Neutrophil (primary cell): ENCODE results near the gene CLSTN2.

ENCODE experiments used
- H3K27ac ChIP-seq: fragments of 200-600 bp; sonication (generic); 2 replicates; pipeline ENCODE4 v1.5.1; 2016; ENCODE audit warnings: mild to moderate bottlenecking, moderate library complexity
- H3K27me3 ChIP-seq: fragments of 200-600 bp; sonication (generic); 2 replicates; pipeline ENCODE4 v1.6.0; 2016; ENCODE audit warnings: mild to moderate bottlenecking
- H3K36me3 ChIP-seq: fragments of 200-600 bp; sonication (generic); 2 replicates; pipeline ENCODE4 v1.5.1; 2017
- H3K4me1 ChIP-seq, 2 experiments: fragments of 200-600 bp in 1 of 2; sonication (generic) in 1 of 2; 1 replicate in 1 of 2; 2 replicates in 1 of 2; pipeline versions ENCODE4 v1.5.1 to v1.6.1; 2013 to 2016; ENCODE audit warnings: low read depth in 1 of 2, low read length in 1 of 2, mild to moderate bottlenecking in 1 of 2, moderate library complexity in 1 of 2; ENCODE audit not compliant: control insufficient read depth in 1 of 2, insufficient read depth in 1 of 2
- H3K4me3 ChIP-seq, 2 experiments: fragments of 200-600 bp in 1 of 2; sonication (generic) in 1 of 2; 1 replicate in 1 of 2; 2 replicates in 1 of 2; pipeline ENCODE4 v1.5.1; 2013 to 2016; ENCODE audit warnings: low read depth in 1 of 2, low read length in 1 of 2, mild to moderate bottlenecking in 1 of 2, moderate library complexity in 1 of 2
- H3K9me3 ChIP-seq: fragments of 200-600 bp; sonication (generic); 2 replicates; pipeline ENCODE4 v1.5.1; 2016
- TF ChIP-seq, protein P1 (sequence below): fragments of 200-600 bp; sonication (generic); IDR thresholded peaks from 2 replicates; pipeline ENCODE4 v1.5.1; 2016; ENCODE audit warnings: antibody characterized with exemption

CLSTN2 gene

DNA sequence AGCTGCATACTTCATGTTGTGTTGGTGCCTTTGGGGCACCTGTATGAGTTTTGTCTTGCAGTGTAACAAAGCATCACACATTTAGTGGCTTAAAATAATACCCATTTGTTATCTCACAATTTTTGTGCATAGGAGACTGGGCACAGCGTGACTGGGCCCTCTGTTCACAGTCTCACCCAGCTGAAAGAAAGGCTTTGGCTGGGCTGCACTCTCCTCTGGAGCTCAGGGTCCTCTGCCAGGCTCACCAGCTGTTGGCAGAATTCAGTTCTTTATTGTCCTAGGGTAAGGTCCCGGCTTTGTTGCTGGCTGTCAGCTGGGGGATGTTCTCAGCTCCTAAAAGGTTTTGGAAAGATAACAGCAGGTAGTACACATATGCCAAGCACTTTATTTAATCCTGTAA lies 263.3 kb downstream of the CLSTN2 start:
- H3K27ac ChIP-seq: no peak overlapping the region
- H3K4me1 ChIP-seq: no peaks in the 10 kb centered on the region
- H3K9me3 ChIP-seq: no peaks in the 10 kb centered on the region
- H3K27me3 ChIP-seq: no peaks in the 10 kb centered on the region
- H3K36me3 ChIP-seq: no peaks in the 10 kb centered on the region
- TF ChIP-seq, protein P1, sequence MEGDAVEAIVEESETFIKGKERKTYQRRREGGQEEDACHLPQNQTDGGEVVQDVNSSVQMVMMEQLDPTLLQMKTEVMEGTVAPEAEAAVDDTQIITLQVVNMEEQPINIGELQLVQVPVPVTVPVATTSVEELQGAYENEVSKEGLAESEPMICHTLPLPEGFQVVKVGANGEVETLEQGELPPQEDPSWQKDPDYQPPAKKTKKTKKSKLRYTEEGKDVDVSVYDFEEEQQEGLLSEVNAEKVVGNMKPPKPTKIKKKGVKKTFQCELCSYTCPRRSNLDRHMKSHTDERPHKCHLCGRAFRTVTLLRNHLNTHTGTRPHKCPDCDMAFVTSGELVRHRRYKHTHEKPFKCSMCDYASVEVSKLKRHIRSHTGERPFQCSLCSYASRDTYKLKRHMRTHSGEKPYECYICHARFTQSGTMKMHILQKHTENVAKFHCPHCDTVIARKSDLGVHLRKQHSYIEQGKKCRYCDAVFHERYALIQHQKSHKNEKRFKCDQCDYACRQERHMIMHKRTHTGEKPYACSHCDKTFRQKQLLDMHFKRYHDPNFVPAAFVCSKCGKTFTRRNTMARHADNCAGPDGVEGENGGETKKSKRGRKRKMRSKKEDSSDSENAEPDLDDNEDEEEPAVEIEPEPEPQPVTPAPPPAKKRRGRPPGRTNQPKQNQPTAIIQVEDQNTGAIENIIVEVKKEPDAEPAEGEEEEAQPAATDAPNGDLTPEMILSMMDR: no peak
- H3K4me3 ChIP-seq: no peak overlapping the region

DNA sequence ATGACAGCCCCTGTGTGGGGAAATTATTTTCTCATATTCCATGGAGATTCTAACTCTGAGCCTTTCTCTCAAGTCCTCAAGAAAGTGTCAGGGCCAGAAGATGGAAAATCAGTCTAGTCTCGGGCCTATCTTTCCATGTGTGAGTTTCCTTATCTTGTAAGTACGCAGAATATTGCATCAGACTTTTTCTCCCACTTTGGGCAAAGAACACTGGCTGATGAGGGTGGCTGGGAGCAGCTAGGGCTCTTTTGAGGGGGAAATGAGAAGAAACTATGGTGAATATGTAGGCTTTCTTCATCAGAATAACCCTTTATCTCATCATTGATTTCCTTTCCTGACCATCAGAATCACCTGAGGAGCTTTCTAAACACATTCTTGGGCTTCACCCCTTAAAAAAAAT lies 264.0 kb downstream of the CLSTN2 start:
- no peaks in the 10 kb centered on the region for H3K27me3 ChIP-seq
- H3K4me1 ChIP-seq: no peaks in the 10 kb centered on the region
- H3K4me3 ChIP-seq: no peak overlapping the region
- no peaks in the 10 kb centered on the region for H3K36me3 ChIP-seq
- H3K27ac ChIP-seq: no peak overlapping the region
- no peaks in the 10 kb centered on the region for H3K9me3 ChIP-seq
- TF ChIP-seq, protein P1: no peak

DNA sequence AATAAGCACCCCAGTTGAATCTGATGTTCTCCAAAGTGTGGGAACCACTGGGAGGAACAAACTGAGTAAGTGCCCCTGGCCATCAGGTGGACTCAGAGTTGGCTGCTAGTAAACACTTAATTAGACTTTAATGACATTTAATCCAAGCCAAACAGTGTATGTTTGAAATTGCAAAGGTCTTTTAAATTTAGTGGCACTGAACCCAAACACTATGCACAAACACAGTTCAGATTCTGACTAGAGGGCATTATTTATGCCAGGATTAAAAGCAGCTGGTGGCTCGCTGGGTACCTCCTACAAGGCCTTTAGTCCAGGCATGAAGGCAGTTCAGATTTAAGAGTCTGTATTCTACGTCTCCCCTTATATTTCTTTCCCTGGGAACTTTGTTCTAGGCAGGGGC lies 264.8 kb downstream of the CLSTN2 start:
- no peaks in the 10 kb centered on the region for H3K27me3 ChIP-seq
- no peak overlapping the region for H3K4me3 ChIP-seq
- no peak overlapping the region for H3K27ac ChIP-seq
- H3K9me3 ChIP-seq: no peaks in the 10 kb centered on the region
- H3K4me1 ChIP-seq: no peaks in the 10 kb centered on the region
- no peaks in the 10 kb centered on the region for H3K36me3 ChIP-seq
- TF ChIP-seq, protein P1: no peak

DNA sequence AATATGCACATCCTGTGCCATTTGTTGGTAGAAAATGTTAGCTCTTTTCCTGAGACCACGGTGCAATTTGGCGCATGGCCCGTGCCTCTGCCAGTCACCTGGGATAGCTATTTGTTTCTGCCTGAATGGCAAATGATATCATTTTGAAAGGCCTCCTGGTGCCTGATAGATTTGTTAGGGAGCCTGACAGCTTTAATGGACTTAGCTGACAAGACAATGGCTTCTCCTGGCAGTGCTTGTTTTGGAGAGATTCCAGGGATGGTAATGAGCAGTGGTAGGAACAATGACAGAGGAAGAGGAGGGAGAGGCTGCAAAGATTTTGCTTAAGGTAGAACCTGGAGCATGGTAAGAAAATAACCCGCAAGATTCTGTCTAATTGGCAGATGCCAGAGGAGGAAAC lies 268.5 kb downstream of the CLSTN2 start:
- H3K4me3 ChIP-seq: no peak overlapping the region
- no peaks in the 10 kb centered on the region for H3K36me3 ChIP-seq
- no peaks in the 10 kb centered on the region for H3K27me3 ChIP-seq
- H3K9me3 ChIP-seq: no peaks in the 10 kb centered on the region
- no peak overlapping the region for H3K27ac ChIP-seq
- TF ChIP-seq, protein P1: no peak
- H3K4me1 ChIP-seq: no peaks in the 10 kb centered on the region

DNA sequence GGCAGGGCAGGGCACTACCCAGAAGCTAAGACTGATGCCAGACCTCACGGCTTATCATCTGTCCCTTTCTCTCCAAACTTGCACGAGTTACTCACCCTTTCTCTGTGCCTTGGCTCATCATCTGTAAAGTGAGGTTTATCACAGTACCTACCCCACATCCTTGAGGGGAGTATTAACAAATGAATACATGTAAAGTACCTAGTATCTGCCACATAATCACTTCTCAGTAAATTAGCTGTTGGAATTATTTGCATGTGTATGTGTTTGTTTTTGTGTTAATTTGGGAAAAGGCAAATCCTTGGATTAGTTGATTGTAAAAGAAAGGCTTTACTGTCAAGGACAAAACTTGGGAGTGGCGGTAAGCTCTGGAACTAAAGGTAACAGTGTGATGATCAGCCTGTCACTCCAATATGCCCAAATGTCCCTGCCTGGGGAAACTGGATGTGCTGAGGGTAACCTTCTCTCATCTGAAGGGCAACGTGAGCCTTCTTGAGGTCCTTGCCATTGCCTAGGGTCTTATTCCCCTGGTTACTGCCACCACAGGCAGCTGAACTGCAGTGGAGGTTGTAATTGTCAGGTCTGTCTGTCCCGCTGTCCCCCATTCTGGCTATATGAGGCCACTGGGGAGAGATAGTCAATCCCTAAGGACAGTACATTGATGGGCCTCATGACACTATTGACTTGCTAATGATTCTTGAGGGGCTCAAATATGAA lies 269.4 kb downstream of the CLSTN2 start:
- Histone ChIP-seq H3K4me1 (no peaks in the 10 kb centered on the region), H3K36me3 (no peaks in the 10 kb centered on the region), H3K9me3 (no peaks in the 10 kb centered on the region), H3K27ac (no peak overlapping the region), H3K27me3 (no peaks in the 10 kb centered on the region), H3K4me3 (no peak overlapping the region)
- TF ChIP-seq, protein P1: no peak
